Keratinocyte (primary cell): Measurements from ENCODE around the gene PDE3A. TPM values are rescaled to one million over a fixed set of nuclear protein-coding genes. Genes with fewer than 3 reads are reported as not detected.

ENCODE experiments used
- DNase-seq: peaks from one replicate; pipeline ENCODE4 v3.0.0-alpha.2; 2011; ENCODE audit warnings: low read depth, missing footprints, low spot score
- FAIRE-seq: peaks from 2 replicates; lab custom pipeline; 2011; peaks lifted over from hg19 to GRCh38; lab: Jason Lieb, UNC
- H2AFZ ChIP-seq: 2 replicates; pipeline ENCODE4 v1.6.0; 2012; ENCODE audit warnings: low read length, control low read depth, inconsistent platforms; ENCODE audit not compliant: control insufficient read depth
- H3K27ac ChIP-seq: 2 replicates; pipeline ENCODE4 v1.5.1; 2011; ENCODE audit warnings: low read length; ENCODE audit not compliant: control insufficient read depth, insufficient read depth
- H3K27me3 ChIP-seq: 3 replicates; pipeline ENCODE4 v1.6.0; 2011; ENCODE audit warnings: low read length; ENCODE audit not compliant: control insufficient read depth, insufficient read depth; ENCODE audit errors: extremely low read depth
- H3K36me3 ChIP-seq, 2 experiments: 2 replicates in 1 of 2; 3 replicates in 1 of 2; pipeline ENCODE4 v1.5.1; 2011; ENCODE audit warnings: low read length in 2 of 2, mild to moderate bottlenecking in 1 of 2; ENCODE audit not compliant: control insufficient read depth in 2 of 2, insufficient read depth in 2 of 2; ENCODE audit errors: extremely low read depth in 1 of 2
- H3K4me1 ChIP-seq: 3 replicates; pipeline ENCODE4 v1.5.1; 2011; ENCODE audit warnings: low read length; ENCODE audit not compliant: control insufficient read depth, insufficient read depth; ENCODE audit errors: extremely low read depth
- H3K4me2 ChIP-seq: 3 replicates; pipeline ENCODE4 v1.6.0; 2011; ENCODE audit warnings: low read depth, low read length; ENCODE audit not compliant: control insufficient read depth, insufficient read depth; ENCODE audit errors: extremely low read depth
- H3K4me3 ChIP-seq, 3 experiments: fragments of 200-600 bp in 1 of 3; sonication (generic) in 1 of 3; 2 replicates in 2 of 3; 3 replicates in 1 of 3; pipeline ENCODE4 v1.5.1; 2011 to 2016; ENCODE audit warnings: low read length in 3 of 3, mild to moderate bottlenecking in 3 of 3, control low read depth in 2 of 3, inconsistent platforms in 1 of 3, low read depth in 1 of 3, mixed read lengths in 1 of 3, mixed run types in 1 of 3, moderate library complexity in 1 of 3; ENCODE audit not compliant: control insufficient read depth in 2 of 3, insufficient read depth in 2 of 3; ENCODE audit errors: extremely low read depth in 1 of 3
- H3K79me2 ChIP-seq: 2 replicates; pipeline ENCODE4 v1.6.0; 2012; ENCODE audit warnings: low read length; ENCODE audit not compliant: control insufficient read depth, insufficient read depth
- H3K9ac ChIP-seq: 3 replicates; pipeline ENCODE4 v1.6.0; 2011; ENCODE audit warnings: low read length; ENCODE audit not compliant: control insufficient read depth, insufficient read depth; ENCODE audit errors: extremely low read depth
- H3K9me1 ChIP-seq: 3 replicates; pipeline ENCODE4 v1.6.0; 2011; ENCODE audit warnings: low read length; ENCODE audit not compliant: control insufficient read depth, insufficient read depth; ENCODE audit errors: extremely low read depth
- H3K9me3 ChIP-seq: 2 replicates; pipeline ENCODE4 v1.5.1; 2012; ENCODE audit warnings: low read depth, low read length; ENCODE audit not compliant: control insufficient read depth
- H4K20me1 ChIP-seq: 3 replicates; pipeline ENCODE4 v1.6.0; 2011; ENCODE audit warnings: low read length; ENCODE audit not compliant: control insufficient read depth, insufficient read depth; ENCODE audit errors: extremely low read depth
- EZH2 ChIP-seq: IDR thresholded peaks from one replicate; pipeline ENCODE4 v1.6.1; 2012; ENCODE audit warnings: inconsistent platforms, mild to moderate bottlenecking, low read length, moderate library complexity
- dilution Hi-C: fragments of 300-500 bp; cut with MboI; formaldehyde crosslinking; loops from one replicate; pipeline ENCODE4 v1.7.0; 2020; ENCODE audit warnings: low sequenced_read_pairs; ENCODE audit not compliant: extremely low pct_ligation_motif_present
- polyA plus RNA-seq, 5 experiments: library from polyadenylated mRNA; depleted of rRNA in 3 of 5; stranded (reverse) in 3 of 5; stranded (forward) in 1 of 5; unstranded in 1 of 5; fragments of >200 nt; gene quantifications; 1 replicate in 1 of 5; 2 replicates in 3 of 5; 3 replicates in 1 of 5; pipeline versions ENCODE4 v1.2.1 to v1.2.3, GENCODE V29; 2011 to 2012; ENCODE audit warnings: missing spikeins in 2 of 5, low read depth in 1 of 5, low replicate concordance in 1 of 5
- TF ChIP-seq, protein P1 (sequence below), 3 experiments: IDR thresholded peaks in 1 of 3; conservative IDR thresholded peaks in 1 of 3; optimal IDR thresholded peaks in 1 of 3; 2 replicates in 2 of 3; 3 replicates in 1 of 3; pipeline versions ENCODE3 to v1.5.1; 2011; ENCODE audit warnings: low read length in 3 of 3, mild to moderate bottlenecking in 3 of 3, moderate library complexity in 2 of 3, control low read depth in 1 of 3, inconsistent platforms in 1 of 3; ENCODE audit not compliant: insufficient read depth in 2 of 3; ENCODE audit errors: extremely low read depth in 1 of 3

The PDE3A gene
- polyA plus RNA-seq, 1 donor (not counting 4 experiments of a cell fraction or from before 2014, with no cell fraction given) = 0.01 TPM

DNA sequence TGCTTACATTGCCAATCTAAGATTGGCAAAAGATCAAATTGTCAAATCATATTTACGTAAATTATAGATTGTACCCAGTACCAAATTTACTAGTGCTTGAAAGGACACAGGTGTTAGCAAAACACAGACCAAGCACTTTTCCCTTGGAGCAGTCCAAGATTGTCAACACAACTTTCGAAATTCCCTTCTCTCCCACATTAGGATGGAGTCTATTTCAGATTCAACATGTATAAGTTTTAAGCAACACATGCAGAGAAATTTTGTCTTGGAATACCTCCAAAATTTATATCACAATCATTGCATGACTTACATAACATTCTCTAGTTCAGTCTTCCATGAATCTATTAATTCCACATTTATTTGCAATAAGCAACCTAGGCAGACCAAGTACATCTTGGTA is 251.9 kb downstream of the PDE3A start:
- Histone ChIP-seq H2AFZ (no peak overlapping the region), H3K4me1 (no peaks in the 10 kb centered on the region), H3K79me2 (no peaks in the 10 kb centered on the region), H3K9me3 (no peaks in the 10 kb centered on the region), H3K27ac (no peak overlapping the region), H3K4me2 (no peak overlapping the region), H3K9ac (no peak overlapping the region), H3K36me3 (no peaks in the 10 kb centered on the region), H3K4me3 (no peak overlapping the region), H3K27me3 (no peaks in the 10 kb centered on the region), H4K20me1 (no peaks in the 10 kb centered on the region), H3K9me1 (no peaks in the 10 kb centered on the region)
- FAIRE-seq = no peak
- TF ChIP-seq EZH2 = no peak
- TF ChIP-seq, protein P1, sequence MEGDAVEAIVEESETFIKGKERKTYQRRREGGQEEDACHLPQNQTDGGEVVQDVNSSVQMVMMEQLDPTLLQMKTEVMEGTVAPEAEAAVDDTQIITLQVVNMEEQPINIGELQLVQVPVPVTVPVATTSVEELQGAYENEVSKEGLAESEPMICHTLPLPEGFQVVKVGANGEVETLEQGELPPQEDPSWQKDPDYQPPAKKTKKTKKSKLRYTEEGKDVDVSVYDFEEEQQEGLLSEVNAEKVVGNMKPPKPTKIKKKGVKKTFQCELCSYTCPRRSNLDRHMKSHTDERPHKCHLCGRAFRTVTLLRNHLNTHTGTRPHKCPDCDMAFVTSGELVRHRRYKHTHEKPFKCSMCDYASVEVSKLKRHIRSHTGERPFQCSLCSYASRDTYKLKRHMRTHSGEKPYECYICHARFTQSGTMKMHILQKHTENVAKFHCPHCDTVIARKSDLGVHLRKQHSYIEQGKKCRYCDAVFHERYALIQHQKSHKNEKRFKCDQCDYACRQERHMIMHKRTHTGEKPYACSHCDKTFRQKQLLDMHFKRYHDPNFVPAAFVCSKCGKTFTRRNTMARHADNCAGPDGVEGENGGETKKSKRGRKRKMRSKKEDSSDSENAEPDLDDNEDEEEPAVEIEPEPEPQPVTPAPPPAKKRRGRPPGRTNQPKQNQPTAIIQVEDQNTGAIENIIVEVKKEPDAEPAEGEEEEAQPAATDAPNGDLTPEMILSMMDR (optimal IDR thresholded peaks at IDR 0.05 in 1 of 3, IDR thresholded peaks at IDR 0.05 in 1 of 3, conservative IDR thresholded peaks at IDR 0.05 in 1 of 3; ENCODE audit: extremely low read depth in 1 of 3, insufficient read depth in 2 of 3, low read length in 3 of 3) = no peak
- no peak for DNase-seq
- dilution Hi-C loops = no loop called here

DNA sequence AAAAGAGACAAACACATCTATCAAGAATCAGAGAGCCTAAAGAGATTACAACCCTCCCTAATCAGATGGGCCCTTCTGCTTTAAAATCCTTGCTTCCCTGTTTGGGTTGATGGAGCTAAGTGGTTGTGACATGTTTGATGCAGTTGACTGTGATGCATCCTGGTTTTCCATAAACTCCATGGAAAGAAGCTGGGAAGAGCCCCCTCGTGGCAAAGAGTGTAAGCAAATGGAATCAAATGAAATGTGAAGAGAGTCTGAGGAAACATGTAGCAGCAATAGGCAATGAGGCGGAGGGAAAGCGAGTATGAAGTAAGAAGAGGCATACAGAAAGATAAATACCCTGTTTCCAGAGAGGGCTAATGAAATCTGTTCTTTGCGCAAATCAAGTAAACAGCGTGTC is 256.4 kb downstream of the PDE3A start:
- Histone ChIP-seq H3K4me1 (no peaks in the 10 kb centered on the region), H3K9me1 (no peaks in the 10 kb centered on the region), H3K27ac (no peak overlapping the region), H3K4me3 (no peak overlapping the region), H3K9me3 (no peaks in the 10 kb centered on the region), H4K20me1 (no peaks in the 10 kb centered on the region), H3K27me3 (no peaks in the 10 kb centered on the region), H3K4me2 (no peak overlapping the region), H3K9ac (no peak overlapping the region), H3K36me3 (no peaks in the 10 kb centered on the region), H2AFZ (no peak overlapping the region), H3K79me2 (no peaks in the 10 kb centered on the region)
- dilution Hi-C loops = no loop called here
- FAIRE-seq (no peak), DNase-seq (no peak)
- TF ChIP-seq, protein P1 (optimal IDR thresholded peaks at IDR 0.05 in 1 of 3, IDR thresholded peaks at IDR 0.05 in 1 of 3, conservative IDR thresholded peaks at IDR 0.05 in 1 of 3; ENCODE audit: extremely low read depth in 1 of 3, insufficient read depth in 2 of 3, low read length in 3 of 3) = no peak
- no peak for TF ChIP-seq EZH2
